Mesothelial cell of epicardium (in vitro differentiated cells): ENCODE data around the gene FNIP1. TPM values are rescaled to one million over a fixed set of nuclear protein-coding genes. Genes with fewer than 3 reads are reported as not detected.

Experiments used
- DNase-seq, 2 experiments: peaks; one replicate each; pipeline ENCODE4 v3.0.0; 2021; ENCODE audit warnings: low spot score in 2 of 2; ENCODE audit not compliant: unreplicated experiment in 2 of 2
- H3K27ac Mint-ChIP-seq: 2 replicates; pipeline ENCODE4 v1.8.0; 2021; ENCODE audit warnings: mixed read lengths
- H3K27me3 Mint-ChIP-seq: 2 replicates; pipeline ENCODE4 v1.8.0; 2021; ENCODE audit warnings: low read depth, mixed read lengths
- H3K36me3 Mint-ChIP-seq: 2 replicates; pipeline ENCODE4 v1.8.0; 2021; ENCODE audit warnings: mixed read lengths
- H3K4me1 Mint-ChIP-seq: 2 replicates; pipeline ENCODE4 v1.8.0; 2021; ENCODE audit warnings: mixed read lengths
- H3K4me3 Mint-ChIP-seq: 2 replicates; pipeline ENCODE4 v1.8.0; 2021; ENCODE audit warnings: mild to moderate bottlenecking, moderate library complexity, mixed read lengths
- H3K9me3 Mint-ChIP-seq: 2 replicates; pipeline ENCODE4 v1.8.0; 2021; ENCODE audit warnings: mixed read lengths
- CTCF ChIP-seq: fragments of 200-600 bp; sonication (generic); IDR thresholded peaks from one replicate; pipeline ENCODE4 v1.5.0; 2021; ENCODE audit warnings: antibody characterized with exemption; ENCODE audit not compliant: unreplicated experiment
- total RNA-seq: library from RNA; stranded (reverse); gene quantifications from 3 replicates; pipeline ENCODE4 v1.2.1, GENCODE V29; 2021

FNIP1 gene
- total RNA-seq, 1 donor from 2014 or later = 35.1 TPM

GRCh38 chr5:131644822-131645221, 152.0 kb downstream of the FNIP1 start:
- Mint-ChIP-seq H3K36me3 (peaks cover 25% of the 10 kb centered on the region), H3K27me3 (no peaks in the 10 kb centered on the region), H3K27ac (no peak overlapping the region), H3K9me3 (no peaks in the 10 kb centered on the region), H3K4me1 (no peaks in the 10 kb centered on the region), H3K4me3 (no peak overlapping the region)
- TF ChIP-seq CTCF = no peak
- DNase-seq = no peak

- H3K4me1 Mint-ChIP-seq = no peaks in the 10 kb centered on the region
Observed at GRCh38 chr5:131644370-131644769, 152.4 kb downstream of the FNIP1 start.

GRCh38 chr5:131641494-131641893, 155.3 kb downstream of the FNIP1 start:
- Mint-ChIP-seq H3K27ac (no peak overlapping the region), H3K27me3 (no peaks in the 10 kb centered on the region), H3K9me3 (no peaks in the 10 kb centered on the region), H3K4me1 (peaks cover 1% of the 10 kb centered on the region), H3K36me3 (peaks cover 19% of the 10 kb centered on the region), H3K4me3 (no peak overlapping the region)
- no peak for TF ChIP-seq CTCF
- DNase-seq = no peak

More at GRCh38 chr5:131644370-131644769, 152.4 kb downstream of the FNIP1 start:
- no peak for TF ChIP-seq CTCF
- H3K4me3 Mint-ChIP-seq = no peak overlapping the region
- H3K9me3 Mint-ChIP-seq = no peaks in the 10 kb centered on the region
- H3K27ac Mint-ChIP-seq = no peak overlapping the region
- DNase-seq = no peak
- no peaks in the 10 kb centered on the region for H3K27me3 Mint-ChIP-seq
- peaks cover 21% of the 10 kb centered on the region for H3K36me3 Mint-ChIP-seq

GRCh38 chr5:131640043-131640856, 156.6 kb downstream of the FNIP1 start:
- peaks cover 14% of the 10 kb centered on the region for H3K36me3 Mint-ChIP-seq
- no peak for TF ChIP-seq CTCF
- peak overlapping the region; percentile 39 for H3K27ac Mint-ChIP-seq
- H3K27me3 Mint-ChIP-seq = no peaks in the 10 kb centered on the region
- H3K4me1 Mint-ChIP-seq = peaks cover 6% of the 10 kb centered on the region
- no peaks in the 10 kb centered on the region for H3K9me3 Mint-ChIP-seq
- DNase-seq = no peak
- H3K4me3 Mint-ChIP-seq = no peak overlapping the region

GRCh38 chr5:131639148-131639547, 157.7 kb downstream of the FNIP1 start:
- Mint-ChIP-seq H3K4me1 (peaks cover 10% of the 10 kb centered on the region), H3K27ac (no peak overlapping the region), H3K9me3 (no peaks in the 10 kb centered on the region)

More at GRCh38 chr5:131639148-131639547, 157.7 kb downstream of the FNIP1 start:
- no peaks in the 10 kb centered on the region for H3K27me3 Mint-ChIP-seq
- no peak for TF ChIP-seq CTCF
- peaks cover 8% of the 10 kb centered on the region for H3K36me3 Mint-ChIP-seq
- DNase-seq = no peak
- no peak overlapping the region for H3K4me3 Mint-ChIP-seq
